ENCODE data around the gene ADGRG1.

ADGRG1 gene

DNA sequence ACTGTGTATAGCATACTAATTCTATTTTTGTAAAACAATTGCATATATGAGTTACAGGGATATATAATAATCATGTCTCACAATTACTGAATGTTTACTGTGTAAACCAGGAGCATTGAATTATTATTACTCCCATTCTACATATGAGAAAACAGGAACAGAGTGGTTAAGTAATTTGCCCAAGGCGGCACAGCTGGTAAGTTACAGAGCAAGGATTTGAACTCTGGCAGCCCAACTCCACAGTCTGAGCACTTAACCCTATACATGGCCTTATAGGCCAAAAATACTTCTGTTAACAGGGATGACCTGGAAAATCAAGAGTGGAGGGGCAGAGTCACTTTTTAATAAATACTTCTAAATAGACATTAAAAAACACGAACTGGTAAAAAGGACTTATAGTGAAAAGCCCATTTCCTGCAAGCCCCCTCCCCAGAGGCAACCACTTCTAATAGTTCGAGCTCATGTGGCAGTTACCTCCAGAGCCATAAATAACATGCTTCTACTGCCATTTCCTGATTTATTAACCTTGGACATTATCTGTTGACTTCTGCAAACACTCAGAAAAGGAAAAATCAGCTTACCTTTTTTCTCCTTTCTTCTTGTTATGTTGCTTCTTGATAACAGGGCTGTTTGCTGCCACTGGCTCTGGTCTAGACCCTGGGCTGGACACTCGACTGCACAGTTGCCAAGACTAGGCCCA is 22.1 kb upstream of the ADGRG1 start:
- no peak for DNase-seq (ENCODE audit: low read depth in 1 of 2, low spot score in 1 of 2)

DNA sequence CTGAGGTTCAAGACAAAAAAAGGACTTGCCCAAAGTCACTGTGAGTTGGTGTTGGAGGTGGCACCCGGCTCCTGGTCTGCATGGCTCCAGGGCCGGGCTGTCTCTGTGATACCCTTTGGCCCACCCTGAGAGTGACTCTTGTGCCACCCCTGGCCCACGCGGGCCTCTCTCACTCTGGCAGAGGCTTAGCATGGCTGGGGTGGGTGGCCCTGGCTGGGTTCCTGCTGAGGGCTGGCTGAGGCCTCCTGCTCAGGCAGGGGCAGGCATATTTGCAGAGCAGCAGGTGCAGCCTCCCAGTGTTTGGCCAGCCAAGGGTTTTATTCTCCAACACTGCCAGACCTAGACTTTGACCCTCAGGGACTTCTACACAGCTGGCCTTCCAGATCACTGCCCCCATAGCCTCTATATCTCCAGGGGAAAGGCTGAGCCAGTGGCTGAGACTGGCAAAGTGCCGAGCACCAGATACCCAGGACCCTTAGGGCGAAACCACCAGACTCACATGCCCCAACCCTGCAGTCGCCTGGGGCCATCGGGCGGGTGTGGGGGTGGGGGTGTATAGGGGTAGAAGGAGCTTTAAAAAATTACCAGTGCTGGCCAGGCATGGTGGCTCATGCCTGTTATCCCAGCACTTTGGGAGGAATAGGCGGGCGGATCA is 21.5 kb upstream of the ADGRG1 start:
- DNase-seq (ENCODE audit: low read depth in 1 of 2, low spot score in 1 of 2), result no peak

DNA sequence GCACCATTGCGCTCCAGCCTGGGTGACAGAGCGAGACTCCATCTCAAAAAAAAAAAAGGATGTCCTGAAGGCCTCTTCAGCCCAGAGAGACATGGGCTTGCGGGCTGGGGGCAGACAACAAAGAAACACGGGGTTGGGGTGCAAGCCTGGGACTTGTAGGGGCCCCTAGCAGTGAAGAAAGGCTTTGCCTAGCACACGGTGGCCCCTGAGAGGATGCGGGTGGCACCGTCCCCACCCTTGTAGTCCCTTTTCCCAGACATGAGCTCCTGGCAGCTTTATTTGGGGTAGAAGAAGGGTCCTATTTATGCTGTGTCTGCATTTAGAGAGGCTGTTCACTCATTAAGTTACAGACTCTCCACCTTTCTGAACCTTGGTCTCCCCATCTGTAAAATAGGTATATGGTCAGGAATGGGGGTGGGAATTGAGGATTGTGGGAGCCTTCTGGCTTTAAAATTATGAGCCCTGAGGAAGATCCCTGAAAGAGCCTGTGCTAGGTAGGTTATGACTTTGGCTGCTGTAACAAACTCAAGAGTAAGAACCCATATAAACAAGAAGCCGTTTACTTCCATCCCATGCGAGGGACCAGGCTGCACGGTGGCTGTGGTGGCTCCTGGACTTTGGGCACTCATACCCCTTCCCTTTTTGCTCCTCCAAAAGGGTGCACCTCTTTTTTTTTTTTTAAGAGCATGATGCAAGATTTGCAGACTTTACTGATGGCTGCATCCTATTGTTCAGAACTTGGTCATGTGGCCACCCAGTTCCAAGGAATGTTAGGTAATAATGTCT is 20.6 kb upstream of the ADGRG1 start:
- no peak for DNase-seq (ENCODE audit: low read depth in 1 of 2, low spot score in 1 of 2)

DNA sequence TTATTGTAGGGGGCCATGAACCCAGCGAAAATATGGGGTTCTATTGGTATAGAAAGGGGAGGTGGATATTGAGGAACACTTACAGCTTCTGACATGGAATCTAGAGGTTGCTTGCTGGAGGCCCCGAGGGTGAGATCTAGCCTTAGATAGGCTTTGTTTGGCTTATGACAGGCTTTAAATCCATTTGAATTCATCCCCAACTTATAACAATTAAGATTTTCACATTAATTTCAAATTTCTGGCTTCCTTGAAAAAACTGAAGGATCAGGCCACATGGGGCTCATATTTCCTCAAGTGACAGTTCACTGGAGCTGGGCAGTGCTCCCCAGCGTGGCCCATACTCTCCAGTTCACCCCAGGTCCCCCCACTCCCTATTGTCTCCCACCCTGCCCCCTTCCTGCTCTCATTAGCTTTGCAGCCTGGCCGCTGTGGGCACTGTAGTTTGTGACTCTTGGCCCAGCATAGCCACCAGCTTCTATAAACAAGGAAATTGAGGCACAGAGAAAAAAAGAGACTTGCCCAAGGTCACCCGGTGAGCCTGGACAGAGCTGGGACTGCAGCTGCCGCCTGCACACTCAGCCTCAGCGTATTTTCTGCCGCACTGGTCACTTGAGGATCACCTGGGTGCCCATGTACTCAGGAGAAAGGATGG is 19.8 kb upstream of the ADGRG1 start:
- DNase-seq (ENCODE audit: low read depth in 1 of 2, low spot score in 1 of 2), result no peak

DNA sequence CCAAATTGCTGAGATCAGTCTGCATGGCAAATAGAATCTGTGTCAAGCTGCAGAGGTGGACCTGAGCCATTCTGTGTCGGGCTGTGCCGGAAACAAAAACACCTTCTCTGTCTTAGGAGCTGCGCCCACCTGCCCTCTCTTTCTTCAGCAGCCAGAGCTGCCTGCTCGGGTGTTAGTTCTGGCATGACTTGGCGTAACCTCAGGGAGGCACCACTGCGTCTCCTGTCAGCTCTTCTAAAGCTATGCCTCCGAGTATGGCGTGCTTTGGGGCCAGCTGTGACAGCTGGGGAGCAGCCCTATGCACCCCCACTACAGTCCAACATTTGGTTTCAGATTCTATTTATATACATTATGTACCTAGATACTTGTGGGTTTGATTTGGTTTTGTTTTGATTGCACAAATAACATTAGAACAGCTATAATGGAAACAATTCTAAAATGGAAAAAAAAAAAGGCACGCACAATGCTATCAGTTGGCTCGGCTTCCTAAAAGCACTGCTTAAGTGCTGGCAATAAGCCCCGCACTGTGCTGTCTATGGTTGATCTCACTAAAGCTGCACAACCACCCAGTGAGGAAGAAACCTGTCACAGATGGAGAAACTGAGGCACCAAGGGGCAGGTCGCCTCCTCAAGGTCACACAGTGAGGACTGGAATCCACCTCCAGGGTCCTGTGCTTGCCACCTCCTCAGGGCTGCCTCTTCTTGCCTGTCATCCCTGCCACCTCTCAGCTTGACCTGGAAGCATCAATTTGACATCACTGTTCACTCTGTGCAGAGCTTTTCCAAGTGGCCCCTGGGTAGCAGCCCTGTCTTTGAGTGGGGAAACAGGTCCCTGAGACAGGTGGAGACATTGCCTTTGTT is 18.7 kb upstream of the ADGRG1 start:
- peak; percentile 50 to 76 for DNase-seq (ENCODE audit: low read depth in 1 of 2, low spot score in 1 of 2)

DNA sequence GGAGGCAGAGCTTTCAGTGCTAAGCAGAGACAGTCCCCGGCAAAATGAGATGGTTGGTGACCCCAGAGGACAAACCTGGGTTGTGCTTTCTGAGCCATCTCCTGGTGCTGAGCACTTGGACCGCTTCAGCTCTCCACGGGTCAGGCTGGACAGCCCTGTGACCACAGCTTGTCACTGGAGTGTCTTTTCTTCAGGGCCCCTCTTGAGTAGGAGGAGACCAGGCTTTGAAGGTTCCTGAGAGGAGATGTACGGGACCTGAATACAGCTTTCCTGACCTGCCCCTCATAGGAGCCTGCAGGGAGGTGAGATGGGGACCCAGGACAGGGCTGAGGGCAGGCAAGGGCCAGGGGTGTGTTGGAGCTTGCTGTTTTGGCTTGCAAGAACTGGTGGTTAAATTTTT is 17.8 kb upstream of the ADGRG1 start:
- no peak for DNase-seq (ENCODE audit: low read depth in 1 of 2, low spot score in 1 of 2)

DNA sequence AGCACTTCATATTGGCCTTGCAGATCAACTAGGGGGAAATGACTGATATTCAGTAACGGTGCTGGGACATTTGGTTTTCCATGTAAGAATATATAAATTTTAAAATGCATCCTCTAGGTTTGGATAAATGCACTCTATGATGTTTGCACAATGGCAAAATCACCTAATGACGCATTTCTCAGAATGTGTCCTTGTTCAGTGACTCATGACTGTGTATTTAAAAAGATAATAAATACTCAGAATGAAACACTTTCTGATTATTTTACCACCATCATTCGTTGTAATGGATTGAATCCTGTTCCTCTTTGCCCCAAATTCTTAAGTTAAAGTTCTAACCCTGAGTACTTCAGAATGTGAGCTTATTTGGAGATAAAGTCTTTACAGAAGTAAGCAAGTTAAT is 17.2 kb upstream of the ADGRG1 start:
- DNase-seq (ENCODE audit: low read depth in 1 of 2, low spot score in 1 of 2), result no peak

DNA sequence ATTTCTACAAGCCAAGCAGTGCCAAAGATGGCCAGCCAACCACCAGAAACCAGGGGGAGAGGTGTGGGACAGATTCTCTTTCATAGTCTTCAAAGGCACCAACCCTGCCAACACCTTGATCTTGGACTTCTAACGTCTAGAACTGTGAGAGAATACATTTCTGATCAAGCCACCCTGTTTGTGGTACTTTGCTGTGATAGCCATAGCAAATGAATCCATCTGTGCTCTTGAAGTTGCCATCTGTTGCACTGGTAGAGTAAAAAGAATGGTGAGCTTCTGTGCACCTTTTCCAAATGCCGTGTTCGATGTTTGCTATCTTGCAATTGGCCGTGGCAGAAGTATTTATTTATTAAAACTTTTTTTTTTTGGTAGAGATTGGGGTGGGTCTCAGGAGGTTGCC is 16.7 kb upstream of the ADGRG1 start:
- no peak for DNase-seq (ENCODE audit: low read depth in 1 of 2, low spot score in 1 of 2)

DNA sequence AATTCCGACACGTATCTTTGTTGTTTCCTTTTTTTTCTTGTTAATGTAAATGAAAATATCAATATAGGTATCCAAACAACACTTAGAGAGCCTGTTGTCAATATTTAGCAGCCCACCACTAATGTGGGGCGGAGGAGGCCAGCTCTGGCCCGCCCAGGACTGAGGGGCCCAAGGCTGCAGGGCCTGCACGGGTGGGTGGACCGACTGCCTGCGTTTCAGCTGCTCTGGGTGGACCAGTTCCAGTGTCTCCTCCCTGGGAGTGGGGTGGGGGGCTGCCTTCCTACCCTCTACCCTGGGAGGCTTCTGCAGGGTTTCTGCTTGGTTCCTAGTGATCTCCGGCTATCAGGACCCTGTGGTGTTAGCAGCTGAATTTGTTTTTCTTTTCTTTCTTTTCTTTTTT is 15.9 kb upstream of the ADGRG1 start:
- no peak for DNase-seq (ENCODE audit: low read depth in 1 of 2, low spot score in 1 of 2)

DNA sequence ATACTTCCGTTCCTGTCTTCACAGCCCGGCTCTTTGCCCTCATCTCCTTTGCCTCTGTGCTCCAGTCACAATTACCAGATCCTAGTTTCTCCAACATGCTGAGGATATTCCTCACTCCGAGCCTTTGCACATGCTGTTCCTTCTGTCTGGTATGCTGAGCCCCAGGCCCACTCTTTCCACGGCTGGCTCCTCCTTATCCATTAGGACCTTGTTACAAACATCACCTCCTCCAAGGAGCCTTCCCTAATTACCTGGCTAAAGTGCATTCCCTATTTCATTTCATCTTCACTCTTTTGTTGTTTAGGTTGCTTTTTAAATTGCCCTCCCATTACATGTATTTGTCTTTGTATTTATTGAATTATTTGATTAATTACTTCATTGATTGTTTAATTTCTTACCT is 14.9 kb upstream of the ADGRG1 start:
- no peak for DNase-seq (ENCODE audit: low read depth in 1 of 2, low spot score in 1 of 2)

DNA sequence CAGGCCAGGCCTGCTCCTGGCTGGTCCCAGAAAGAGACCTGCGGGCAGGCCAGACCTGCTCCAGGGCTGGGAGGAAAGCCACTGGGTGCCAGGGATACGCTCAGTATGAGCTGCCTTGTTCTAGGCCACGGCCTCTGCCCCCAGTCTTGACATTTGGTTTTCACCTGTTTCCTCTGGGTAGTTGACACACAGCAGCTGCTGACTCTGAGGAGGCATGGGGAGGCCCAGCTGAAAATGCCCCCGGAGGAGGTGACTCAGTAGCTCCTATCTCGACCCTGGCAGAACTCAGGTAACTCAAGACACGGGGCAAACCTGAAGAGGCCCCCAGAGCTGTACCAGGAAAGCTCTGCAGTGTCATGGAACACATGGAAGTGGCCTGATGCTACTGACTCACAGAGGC is 13.9 kb upstream of the ADGRG1 start:
- peak in 1 of 2 donors; percentile 21 for DNase-seq (ENCODE audit: low read depth in 1 of 2, low spot score in 1 of 2)

DNA sequence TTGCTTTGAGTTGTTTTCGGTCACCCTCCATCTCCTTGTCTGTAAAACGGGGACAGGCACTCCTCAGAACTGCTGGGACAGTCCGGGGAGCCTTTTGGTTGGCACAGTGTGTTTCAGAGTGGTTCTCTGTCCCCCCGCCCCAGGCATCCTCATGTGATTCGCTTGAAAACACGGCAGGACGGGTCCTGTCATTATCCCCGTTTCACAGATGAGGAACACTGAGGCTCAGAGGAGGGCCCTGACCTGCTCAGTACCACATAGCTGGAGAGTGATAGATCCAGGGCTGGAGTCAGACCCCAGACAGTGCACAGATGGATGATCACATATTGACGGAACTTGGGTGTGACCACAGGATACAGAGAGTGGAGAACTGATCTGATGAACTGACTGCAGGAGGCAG is 13.5 kb upstream of the ADGRG1 start:
- no peak for DNase-seq (ENCODE audit: low read depth in 1 of 2, low spot score in 1 of 2)

DNA sequence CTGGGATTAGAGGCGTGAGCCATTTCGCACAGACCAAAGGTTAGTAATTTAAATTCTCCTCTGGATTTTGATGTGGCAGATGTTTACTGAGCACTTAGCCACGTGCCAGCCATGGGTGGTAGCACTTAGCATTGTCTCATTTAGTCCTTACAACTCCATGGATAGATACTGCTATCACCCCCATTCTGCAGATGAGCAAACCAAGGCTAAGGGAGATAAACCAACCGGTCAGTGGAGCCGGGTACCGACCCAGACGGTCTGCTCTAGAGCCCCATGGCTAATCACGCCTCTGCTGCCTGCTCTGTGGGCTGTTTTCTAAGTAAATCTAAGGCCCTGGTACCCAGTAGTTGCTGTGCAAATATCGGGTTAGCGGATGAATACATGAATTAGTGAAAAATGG is 12.6 kb upstream of the ADGRG1 start:
- no peak for DNase-seq (ENCODE audit: low read depth in 1 of 2, low spot score in 1 of 2)

DNA sequence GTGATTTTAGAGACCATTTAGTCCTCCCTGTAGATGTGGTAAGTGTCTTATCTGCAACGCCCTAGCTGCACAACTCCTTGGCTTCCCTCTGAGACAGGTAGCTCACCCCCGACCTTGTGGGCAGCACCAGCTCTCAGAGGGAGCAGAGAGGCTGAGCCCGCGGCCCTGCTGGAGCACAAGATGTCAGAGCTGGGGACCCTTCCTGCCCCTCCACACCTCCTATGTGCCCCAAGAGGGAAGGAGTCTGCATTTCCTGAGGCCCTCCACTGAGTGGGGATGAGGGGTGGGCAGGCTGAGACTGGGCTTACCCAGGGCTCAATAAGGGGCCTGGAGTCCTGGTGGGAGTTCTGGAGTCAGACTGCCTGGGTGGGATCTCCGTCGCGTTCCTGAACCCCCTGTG is 12.2 kb upstream of the ADGRG1 start:
- DNase-seq (ENCODE audit: low read depth in 1 of 2, low spot score in 1 of 2), result no peak

DNA sequence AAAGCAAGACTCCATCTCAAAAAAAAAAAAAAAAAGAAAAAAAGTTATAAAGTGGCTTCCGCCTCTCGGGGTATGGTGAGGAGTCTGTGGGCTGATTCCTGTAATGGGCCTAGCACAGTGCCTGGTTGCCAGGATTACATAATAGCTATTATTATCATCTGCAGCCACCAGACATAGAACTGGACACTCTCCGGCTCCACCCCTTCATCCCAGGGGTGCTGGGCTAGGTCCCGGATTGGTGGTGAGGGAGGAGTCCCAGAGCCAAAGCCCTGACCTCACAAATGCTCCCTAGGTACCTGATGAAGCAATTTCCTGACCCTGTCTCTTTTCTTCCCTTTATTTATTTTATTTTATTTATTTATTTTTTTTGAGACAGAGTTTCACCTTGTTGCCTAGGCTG is 11.6 kb upstream of the ADGRG1 start:
- DNase-seq (ENCODE audit: low read depth in 1 of 2, low spot score in 1 of 2), result no peak

DNA sequence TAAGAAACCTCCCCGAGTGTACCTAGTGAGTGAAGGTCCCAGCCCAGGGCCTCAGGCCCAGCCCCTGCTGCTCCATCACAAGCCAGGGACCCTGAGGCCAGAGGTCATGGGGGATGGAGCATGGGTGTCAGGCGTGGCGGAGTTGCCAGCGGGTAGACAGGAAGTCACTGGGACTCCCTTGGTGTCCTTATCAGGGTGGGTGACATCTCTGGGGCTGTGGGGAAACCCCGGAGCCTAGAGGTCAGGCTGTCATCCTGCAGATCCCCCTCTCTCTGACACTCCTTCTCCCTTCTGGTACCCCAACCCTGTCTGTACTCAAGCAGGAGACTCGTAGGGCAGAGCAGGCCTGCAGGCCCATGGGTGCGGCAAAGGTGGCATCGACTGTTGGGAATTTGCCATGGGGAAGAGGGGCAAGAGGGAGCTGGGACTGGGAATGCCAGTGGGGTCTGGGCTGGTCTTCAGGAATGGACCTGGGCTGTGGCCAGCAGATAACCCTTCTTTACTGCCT is 10.8 kb upstream of the ADGRG1 start:
- DNase-seq (ENCODE audit: low read depth in 1 of 2, low spot score in 1 of 2), result no peak

DNA sequence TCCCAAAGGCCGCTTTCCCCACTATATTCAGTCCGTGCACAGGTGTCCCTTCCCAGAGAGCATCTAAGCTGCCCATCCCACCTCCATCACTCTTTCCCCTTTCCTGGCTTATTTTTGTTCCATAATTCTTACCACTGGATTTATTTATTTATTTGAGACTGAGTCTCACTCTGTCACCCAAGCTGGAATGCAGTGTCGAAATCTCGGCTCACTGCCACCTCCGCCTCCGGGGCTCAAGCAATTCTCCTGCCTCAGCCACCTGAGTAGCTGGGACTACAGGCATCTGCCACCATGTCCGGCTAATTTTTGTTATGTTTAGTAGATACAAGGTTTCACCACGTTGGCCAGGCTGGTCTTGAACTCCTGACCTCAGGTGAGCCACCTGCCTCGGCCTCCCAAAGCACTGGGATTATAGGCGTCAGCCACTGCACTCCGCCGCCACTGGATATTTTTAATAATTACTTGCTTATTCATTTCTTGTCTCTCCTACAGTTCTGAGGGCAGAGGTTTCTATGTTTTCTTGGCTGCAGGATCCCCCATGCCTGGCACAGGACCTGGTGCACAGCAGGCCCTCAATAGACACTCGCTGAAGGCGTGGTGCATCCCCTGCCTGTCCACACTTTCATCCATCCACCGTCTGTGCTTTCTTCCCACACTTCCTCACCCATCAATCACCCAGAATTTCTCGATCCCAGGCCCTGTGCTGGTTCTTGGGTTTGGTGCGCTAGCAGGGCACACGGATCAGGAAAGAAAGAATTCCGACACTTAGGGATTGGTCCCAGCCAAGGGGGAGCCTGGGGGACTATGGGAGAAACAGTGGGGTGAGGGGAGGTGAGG is 9.9 kb upstream of the ADGRG1 start:
- DNase-seq (ENCODE audit: low read depth in 1 of 2, low spot score in 1 of 2), result no peak

DNA sequence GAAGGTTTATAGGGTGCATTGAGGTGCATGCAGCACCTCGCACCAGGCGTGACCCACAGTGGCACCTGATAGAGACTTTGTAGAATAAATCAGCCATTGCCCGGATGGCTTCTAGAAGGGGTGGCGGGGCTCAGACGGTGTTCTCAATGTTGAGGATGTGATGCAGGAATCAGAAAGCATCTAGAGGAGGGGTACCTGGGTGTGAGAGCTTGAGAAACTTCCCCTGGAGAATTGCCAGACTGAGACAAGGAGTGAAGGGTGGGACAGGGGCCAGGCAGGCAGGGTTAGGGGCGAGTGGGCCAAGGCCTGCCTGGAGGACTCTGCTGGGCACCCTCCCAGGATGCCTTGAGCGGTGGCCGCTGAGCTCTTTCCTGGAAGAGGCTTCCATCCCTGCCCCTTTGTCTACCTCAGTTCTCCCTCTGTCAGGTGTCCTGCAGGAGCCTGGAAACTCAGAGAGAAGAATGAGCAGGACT is 9.3 kb upstream of the ADGRG1 start:
- DNase-seq (ENCODE audit: low read depth in 1 of 2, low spot score in 1 of 2), result no peak

DNA sequence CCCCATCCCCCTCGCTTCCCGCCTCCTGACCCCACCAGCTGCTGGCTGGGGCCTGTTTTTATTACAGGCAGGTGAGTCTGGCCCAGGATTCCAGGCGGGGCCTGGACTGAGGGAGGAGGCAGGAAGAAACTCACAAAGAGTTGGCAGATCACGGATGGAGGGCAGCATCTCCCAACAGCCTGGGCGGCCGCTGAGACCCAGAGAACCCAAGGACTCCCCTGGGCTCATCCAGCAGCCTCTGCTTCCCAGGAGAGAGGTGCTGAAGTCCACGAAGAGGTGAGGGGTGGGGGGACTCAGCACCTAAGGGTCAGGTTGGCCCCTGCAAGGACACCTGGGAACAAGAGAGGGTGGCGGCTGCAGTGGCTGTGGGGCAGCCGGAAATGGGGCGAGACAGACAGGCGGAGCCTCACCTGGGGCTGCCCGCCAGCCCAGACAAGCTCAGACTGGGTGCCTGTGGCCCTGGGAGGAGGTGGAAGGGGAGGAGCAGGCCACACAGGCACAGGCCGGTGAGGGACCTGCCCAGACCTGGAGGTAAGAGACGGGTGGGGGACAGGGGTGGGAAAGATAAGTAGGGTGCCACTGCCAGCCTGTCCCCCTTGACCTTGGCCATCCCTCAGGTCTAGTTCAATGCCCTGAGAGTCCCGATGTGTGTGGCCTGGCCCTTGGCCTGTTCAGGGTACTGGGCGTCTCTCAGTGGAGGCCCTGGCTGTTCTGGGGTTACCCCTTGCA is 8.7 kb upstream of the ADGRG1 start:
- DNase-seq (ENCODE audit: low read depth in 1 of 2, low spot score in 1 of 2), result no peak
